Measurements from ENCODE around the gene TRIM24. TPM values are rescaled to one million over a fixed set of nuclear protein-coding genes. Genes with fewer than 3 reads are reported as not detected.
"Not testable (repeated sequence)": the region's sequence is repeated elsewhere in the genome, so short reads cannot be mapped to it uniquely, and the experiment has no call there.

TRIM24 gene
- polyA plus RNA-seq, 1 donor (not counting 4 experiments of a cell fraction or from before 2014, with no cell fraction given) = 7.9 TPM

DNA sequence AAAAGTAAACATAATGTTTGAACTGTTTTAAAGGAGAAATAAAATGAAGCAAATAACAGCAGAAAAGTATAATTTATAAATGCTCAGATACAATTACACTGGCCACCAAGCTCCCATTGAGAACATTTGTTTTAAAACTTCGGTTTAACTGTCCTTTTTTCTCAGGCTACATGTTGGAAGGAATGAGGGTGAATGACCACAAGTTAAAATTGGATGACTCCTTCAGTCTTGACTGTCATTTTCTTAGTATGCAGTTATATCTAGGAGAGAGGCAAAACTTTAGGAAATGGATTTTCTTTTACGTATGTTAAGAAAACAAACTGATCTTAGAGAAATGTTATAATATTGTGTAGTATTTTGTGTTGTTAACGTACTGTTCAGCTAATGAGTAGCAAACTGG, 5.0 kb downstream of the TRIM24 start:
- dilution Hi-C loops (cut with MboI; ENCODE audit: extremely low pct_ligation_motif_present, low sequenced_read_pairs) = no loop called here
- no peak overlapping the region for H3K9ac ChIP-seq (ENCODE audit: control insufficient read depth, extremely low read depth, insufficient read depth, low read length)
- no peak overlapping the region for H3K4me3 ChIP-seq (ENCODE audit: control insufficient read depth in 2 of 3, extremely low read depth in 1 of 3, insufficient read depth in 2 of 3, low read depth in 1 of 3, low read length in 3 of 3)
- no peak overlapping the region for H3K27ac ChIP-seq (ENCODE audit: control insufficient read depth, insufficient read depth, low read length)
- H3K79me2 ChIP-seq (ENCODE audit: control insufficient read depth, insufficient read depth, low read length) = peaks cover 49% of the 10 kb centered on the region
- H3K4me2 ChIP-seq (ENCODE audit: control insufficient read depth, extremely low read depth, insufficient read depth, low read depth, low read length) = no peak overlapping the region
- H2AFZ ChIP-seq (ENCODE audit: control insufficient read depth, low read length) = no peak overlapping the region
- DNase-seq (ENCODE audit: low read depth, low spot score) (no peak), FAIRE-seq (no peak)
- H3K27me3 ChIP-seq (ENCODE audit: control insufficient read depth, extremely low read depth, insufficient read depth, low read length) = no peaks in the 10 kb centered on the region
- no peaks in the 10 kb centered on the region for H4K20me1 ChIP-seq (ENCODE audit: control insufficient read depth, extremely low read depth, insufficient read depth, low read length)
- H3K9me1 ChIP-seq (ENCODE audit: control insufficient read depth, extremely low read depth, insufficient read depth, low read length) = no peaks in the 10 kb centered on the region
- no peaks in the 10 kb centered on the region for H3K9me3 ChIP-seq (ENCODE audit: control insufficient read depth, low read depth, low read length)
- H3K36me3 ChIP-seq (ENCODE audit: control insufficient read depth in 2 of 2, extremely low read depth in 1 of 2, insufficient read depth in 2 of 2, low read length in 2 of 2) = no peaks in the 10 kb centered on the region
- H3K4me1 ChIP-seq (ENCODE audit: control insufficient read depth, extremely low read depth, insufficient read depth, low read length) = peaks cover 5% of the 10 kb centered on the region
- TF ChIP-seq, protein P1, sequence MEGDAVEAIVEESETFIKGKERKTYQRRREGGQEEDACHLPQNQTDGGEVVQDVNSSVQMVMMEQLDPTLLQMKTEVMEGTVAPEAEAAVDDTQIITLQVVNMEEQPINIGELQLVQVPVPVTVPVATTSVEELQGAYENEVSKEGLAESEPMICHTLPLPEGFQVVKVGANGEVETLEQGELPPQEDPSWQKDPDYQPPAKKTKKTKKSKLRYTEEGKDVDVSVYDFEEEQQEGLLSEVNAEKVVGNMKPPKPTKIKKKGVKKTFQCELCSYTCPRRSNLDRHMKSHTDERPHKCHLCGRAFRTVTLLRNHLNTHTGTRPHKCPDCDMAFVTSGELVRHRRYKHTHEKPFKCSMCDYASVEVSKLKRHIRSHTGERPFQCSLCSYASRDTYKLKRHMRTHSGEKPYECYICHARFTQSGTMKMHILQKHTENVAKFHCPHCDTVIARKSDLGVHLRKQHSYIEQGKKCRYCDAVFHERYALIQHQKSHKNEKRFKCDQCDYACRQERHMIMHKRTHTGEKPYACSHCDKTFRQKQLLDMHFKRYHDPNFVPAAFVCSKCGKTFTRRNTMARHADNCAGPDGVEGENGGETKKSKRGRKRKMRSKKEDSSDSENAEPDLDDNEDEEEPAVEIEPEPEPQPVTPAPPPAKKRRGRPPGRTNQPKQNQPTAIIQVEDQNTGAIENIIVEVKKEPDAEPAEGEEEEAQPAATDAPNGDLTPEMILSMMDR (optimal IDR thresholded peaks at IDR 0.05 in 1 of 3, IDR thresholded peaks at IDR 0.05 in 1 of 3, conservative IDR thresholded peaks at IDR 0.05 in 1 of 3; ENCODE audit: extremely low read depth in 1 of 3, insufficient read depth in 2 of 3, low read length in 3 of 3) = no peak
- TF ChIP-seq EZH2 (IDR thresholded peaks at IDR 0.05; ENCODE audit: low read length) = no peak

DNA sequence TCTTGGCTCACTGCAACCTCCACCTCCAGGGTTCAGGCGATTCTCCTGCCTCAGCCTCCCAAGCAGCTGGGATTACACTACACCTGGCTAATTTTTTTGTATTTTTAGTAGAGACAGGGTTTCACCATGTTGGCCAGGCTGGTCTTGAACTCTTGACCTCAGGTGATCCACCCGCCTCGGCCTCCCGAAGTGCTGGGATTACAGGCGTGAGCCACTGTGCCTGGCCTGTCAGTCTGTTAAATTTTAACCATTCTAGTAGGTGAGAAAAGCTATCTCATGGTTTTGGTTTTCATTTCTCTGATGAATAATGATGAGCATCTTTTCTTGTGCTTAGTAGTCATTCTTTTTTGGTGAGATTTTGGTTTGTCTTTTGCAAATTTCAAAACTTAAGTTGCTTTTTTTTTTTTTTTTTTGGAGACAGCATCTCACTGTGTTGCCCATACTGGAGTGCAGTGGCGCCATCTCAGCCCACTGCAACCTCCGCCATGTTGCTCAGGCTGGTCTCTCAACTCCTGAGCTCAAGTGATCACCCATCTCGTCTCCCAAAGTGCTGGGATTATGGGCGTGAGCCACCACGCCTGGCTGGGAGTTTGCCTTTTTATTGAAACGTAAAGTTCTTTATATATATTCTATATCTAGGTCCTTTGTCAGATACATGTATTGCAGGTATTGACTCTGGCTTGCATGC, 6.2 kb downstream of the TRIM24 start:
- H3K4me2 ChIP-seq (ENCODE audit: control insufficient read depth, extremely low read depth, insufficient read depth, low read depth, low read length); H3K9me1 ChIP-seq (ENCODE audit: control insufficient read depth, extremely low read depth, insufficient read depth, low read length); H3K4me3 ChIP-seq (ENCODE audit: control insufficient read depth in 2 of 3, extremely low read depth in 1 of 3, insufficient read depth in 2 of 3, low read depth in 1 of 3, low read length in 3 of 3); dilution Hi-C loops (cut with MboI; ENCODE audit: extremely low pct_ligation_motif_present, low sequenced_read_pairs); H3K27ac ChIP-seq (ENCODE audit: control insufficient read depth, insufficient read depth, low read length); H3K27me3 ChIP-seq (ENCODE audit: control insufficient read depth, extremely low read depth, insufficient read depth, low read length); DNase-seq (ENCODE audit: low read depth, low spot score); H2AFZ ChIP-seq (ENCODE audit: control insufficient read depth, low read length); FAIRE-seq; H3K9ac ChIP-seq (ENCODE audit: control insufficient read depth, extremely low read depth, insufficient read depth, low read length); H3K4me1 ChIP-seq (ENCODE audit: control insufficient read depth, extremely low read depth, insufficient read depth, low read length); H3K36me3 ChIP-seq (ENCODE audit: control insufficient read depth in 2 of 2, extremely low read depth in 1 of 2, insufficient read depth in 2 of 2, low read length in 2 of 2); H3K9me3 ChIP-seq (ENCODE audit: control insufficient read depth, low read depth, low read length); H4K20me1 ChIP-seq (ENCODE audit: control insufficient read depth, extremely low read depth, insufficient read depth, low read length): not testable (repeated sequence)
- peaks cover 49% of the 10 kb centered on the region for H3K79me2 ChIP-seq (ENCODE audit: control insufficient read depth, insufficient read depth, low read length)
